LNCaP clone FGC (cell line): ENCODE results near the gene IL12A.
A peak's percentile ranks its signal among the peaks of the same experiment; 100 is the strongest.

ENCODE experiments used
- DNase-seq: peaks from one replicate; pipeline ENCODE4 v3.0.0-alpha.2; 2011; ENCODE audit warnings: low read depth
- H3K4me3 ChIP-seq: 2 replicates; pipeline ENCODE4 v1.5.1; 2011; ENCODE audit warnings: mild to moderate bottlenecking, low read depth, low read length, control low read depth
- CTCF ChIP-seq: IDR thresholded peaks from 2 replicates; pipeline ENCODE4 v1.5.1; 2012; ENCODE audit warnings: mild to moderate bottlenecking; ENCODE audit not compliant: control insufficient read depth, insufficient read depth; ENCODE audit errors: extremely low read depth

IL12A gene

GRCh38 chr3:160001850-160002623 is 13.4 kb downstream of the IL12A start:
- peak; percentile 78 for DNase-seq
- no peak overlapping the region for H3K4me3 ChIP-seq
- no peak for TF ChIP-seq CTCF

- peak; percentile 67 for TF ChIP-seq CTCF
- no peak for DNase-seq
- H3K4me3 ChIP-seq: no peak overlapping the region
These were observed 15.0 kb downstream of the IL12A start for GRCh38 chr3:160003520-160004128.

GRCh38 chr3:160005004-160005403 is 16.4 kb downstream of the IL12A start:
- H3K4me3 ChIP-seq: no peak overlapping the region
- DNase-seq: no peak
- TF ChIP-seq CTCF: no peak

GRCh38 chr3:160006282-160007163 is 17.9 kb downstream of the IL12A start:
- peak; percentile 91 for TF ChIP-seq CTCF
- no peak overlapping the region for H3K4me3 ChIP-seq
- peak; percentile 69 for DNase-seq

GRCh38 chr3:160008961-160009360 is 20.3 kb downstream of the IL12A start:
- H3K4me3 ChIP-seq: no peak overlapping the region
- TF ChIP-seq CTCF: no peak
- DNase-seq: no peak

- no peak overlapping the region for H3K4me3 ChIP-seq
- no peak for DNase-seq
- TF ChIP-seq CTCF: no peak
These were observed 20.9 kb downstream of the IL12A start for GRCh38 chr3:160009525-160009924.
